Stimulated activated CD4-positive, alpha-beta T cell treated with anti-CD3 and anti-CD28 coated beads, TNF-alpha, amount 100 ng/mL, for 4 hours (primary cell): ENCODE data around the gene SLC34A1.
"Not testable (repeated sequence)": the region's sequence is repeated elsewhere in the genome, so short reads cannot be mapped to it uniquely, and the experiment has no call there.

ENCODE experiments used
- DNase-seq, 3 experiments: peaks; one replicate each; pipeline ENCODE4 v3.0.0-alpha.2; 2020; ENCODE audit warnings: low read depth in 3 of 3

SLC34A1 gene, protein sequence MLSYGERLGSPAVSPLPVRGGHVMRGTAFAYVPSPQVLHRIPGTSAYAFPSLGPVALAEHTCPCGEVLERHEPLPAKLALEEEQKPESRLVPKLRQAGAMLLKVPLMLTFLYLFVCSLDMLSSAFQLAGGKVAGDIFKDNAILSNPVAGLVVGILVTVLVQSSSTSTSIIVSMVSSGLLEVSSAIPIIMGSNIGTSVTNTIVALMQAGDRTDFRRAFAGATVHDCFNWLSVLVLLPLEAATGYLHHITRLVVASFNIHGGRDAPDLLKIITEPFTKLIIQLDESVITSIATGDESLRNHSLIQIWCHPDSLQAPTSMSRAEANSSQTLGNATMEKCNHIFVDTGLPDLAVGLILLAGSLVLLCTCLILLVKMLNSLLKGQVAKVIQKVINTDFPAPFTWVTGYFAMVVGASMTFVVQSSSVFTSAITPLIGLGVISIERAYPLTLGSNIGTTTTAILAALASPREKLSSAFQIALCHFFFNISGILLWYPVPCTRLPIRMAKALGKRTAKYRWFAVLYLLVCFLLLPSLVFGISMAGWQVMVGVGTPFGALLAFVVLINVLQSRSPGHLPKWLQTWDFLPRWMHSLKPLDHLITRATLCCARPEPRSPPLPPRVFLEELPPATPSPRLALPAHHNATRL

DNA sequence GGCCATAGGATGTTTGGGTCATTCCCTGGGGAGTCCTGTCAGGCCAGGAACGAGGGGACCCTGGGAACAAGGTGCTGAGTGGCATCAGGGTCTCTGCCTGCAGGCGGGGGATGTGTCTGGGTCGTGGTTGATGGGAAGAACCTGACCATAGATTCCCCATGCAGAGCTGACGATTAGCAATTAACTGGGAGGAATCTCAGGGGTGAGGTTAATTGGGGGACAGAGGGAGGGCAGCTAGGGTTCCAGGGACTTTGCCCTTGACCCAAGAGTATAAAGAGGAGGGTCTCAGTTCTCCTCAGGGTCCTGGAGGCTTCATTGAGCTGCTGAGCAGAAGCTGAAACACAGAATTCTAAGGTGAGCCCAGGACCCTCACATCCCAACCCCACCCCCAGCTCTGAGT lies at the start of gene SLC34A1:
Gene SLC34A1, plus strand, starts transcription at position 301 of the 400 bp plus-strand sequence. CDS start 1,308 bp downstream, outside the sequence.
- DNase-seq = no peak

DNA sequence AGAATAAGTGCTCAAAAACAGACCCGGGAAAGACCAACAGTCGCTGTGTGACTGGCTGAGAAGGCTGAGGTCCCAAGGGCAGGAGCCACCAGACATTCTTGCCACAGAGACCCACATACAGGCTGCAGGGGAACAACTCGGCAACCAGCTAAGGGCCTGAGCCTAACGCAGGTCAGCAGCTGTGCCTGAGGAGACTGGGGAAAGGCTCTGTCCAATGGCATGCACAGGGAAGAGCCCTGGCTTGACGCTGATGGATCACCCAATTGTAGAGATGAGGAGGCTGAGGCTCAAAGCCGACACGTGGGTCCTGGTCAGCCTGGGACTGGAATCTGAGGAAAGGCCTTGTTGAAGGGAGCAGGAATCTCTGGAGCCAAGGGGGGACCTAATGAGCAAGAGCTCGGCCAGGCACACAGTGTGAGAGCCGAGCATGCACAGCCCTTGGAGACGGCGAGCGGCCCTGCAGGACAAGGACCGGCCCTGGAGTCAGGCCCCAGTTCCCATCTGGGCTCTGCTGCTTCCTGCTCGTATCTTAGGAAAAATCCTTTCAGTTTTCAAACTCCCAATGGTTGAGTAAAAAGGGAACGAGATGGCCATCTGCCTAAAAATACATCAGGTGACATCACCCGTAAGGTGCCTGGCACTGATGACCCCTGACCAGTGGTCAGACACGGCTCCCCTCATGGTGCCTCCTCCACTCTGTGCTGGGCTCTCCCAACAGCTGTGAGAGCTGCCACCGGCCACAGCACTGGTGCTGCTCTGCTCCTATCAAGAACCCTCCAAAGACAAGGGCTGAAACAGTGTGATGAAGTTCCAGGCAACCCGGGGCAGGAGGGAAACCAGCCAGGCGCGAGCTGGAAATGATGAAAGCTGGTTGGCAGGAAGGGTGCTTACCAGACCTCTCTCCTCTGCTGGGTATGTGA lies 49.2 kb upstream of the SLC34A1 start:
- DNase-seq = no peak

DNA sequence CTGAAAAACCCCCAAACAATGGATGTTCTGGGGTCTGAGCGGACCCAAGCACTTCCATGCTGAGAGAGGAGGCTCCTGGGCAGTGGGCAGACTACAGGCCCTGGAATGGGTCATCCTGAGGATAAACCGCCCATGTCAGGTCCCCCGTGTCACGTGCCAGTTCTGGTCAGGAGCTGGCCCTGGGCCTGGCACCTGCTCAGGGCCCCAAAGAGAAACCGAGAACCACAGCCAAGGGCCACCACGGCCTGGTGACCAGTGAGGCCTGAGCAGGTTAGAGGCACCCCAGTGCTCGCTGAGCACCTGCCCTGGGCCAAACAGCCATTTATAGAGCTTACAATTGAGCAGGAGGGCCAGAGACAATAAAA lies 48.6 kb upstream of the SLC34A1 start:
- DNase-seq = no peak

DNA sequence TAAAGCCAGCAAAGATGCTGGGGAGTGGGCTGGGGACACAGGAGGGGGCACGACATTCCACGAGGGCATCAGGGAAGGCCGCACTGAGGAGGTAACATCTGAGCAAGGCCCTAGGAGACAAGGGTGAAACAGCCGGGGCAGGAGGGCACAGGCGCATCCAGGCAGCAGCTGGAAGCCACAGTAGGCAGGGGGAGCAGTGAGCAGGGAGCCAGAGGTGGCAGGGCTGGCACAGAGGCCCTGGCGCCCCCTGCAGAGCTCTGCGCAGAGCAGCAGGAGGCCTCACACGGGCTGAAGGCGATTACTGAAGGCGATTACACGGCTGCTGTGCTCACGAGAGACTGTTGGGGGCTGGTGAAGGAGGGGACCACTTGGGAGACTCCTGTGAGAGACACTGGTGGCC lies 48.1 kb upstream of the SLC34A1 start:
- DNase-seq = no peak

DNA sequence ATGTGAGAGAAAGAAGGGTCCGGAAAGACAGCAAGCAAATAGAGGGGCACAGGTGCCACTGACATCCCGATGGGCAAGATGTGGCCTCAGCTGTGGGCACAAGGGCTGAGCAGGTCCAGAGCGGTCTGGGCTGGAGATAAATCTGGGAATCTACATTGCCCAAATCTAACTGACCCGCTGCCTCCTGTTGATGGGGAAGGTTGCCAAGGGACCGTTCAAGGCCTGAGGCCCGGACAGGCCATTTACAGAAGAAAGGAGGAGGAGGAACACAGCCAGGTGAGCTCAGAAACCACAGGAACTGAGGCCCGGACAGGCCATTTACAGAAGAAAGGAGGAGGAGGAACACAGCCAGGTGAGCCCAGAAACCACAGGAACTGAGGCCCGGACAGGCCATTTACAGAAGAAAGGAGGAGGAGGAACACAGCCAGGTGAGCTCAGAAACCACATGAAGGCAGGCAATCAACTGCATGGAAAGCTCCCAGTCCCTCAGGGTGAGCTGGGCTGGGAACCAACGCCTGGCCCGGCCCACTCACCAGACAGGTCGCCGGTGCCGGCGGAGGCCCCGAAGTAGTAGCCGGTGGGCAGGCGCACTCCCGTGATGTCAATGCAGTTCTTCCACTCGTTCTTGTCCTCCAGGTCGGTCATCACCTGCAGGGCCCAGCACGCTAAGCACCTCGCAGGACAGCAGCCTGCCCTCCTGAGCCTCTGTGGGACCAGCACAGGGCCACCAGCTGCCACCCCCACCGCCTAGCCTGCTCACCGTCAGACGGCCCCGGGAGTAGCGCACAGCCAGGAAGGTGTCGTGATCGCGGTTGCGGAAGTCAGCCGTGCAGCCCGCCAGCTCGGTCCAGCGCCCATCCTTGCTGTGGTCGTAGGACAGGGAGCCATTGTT lies 47.4 kb upstream of the SLC34A1 start:
- DNase-seq = no peak

DNA sequence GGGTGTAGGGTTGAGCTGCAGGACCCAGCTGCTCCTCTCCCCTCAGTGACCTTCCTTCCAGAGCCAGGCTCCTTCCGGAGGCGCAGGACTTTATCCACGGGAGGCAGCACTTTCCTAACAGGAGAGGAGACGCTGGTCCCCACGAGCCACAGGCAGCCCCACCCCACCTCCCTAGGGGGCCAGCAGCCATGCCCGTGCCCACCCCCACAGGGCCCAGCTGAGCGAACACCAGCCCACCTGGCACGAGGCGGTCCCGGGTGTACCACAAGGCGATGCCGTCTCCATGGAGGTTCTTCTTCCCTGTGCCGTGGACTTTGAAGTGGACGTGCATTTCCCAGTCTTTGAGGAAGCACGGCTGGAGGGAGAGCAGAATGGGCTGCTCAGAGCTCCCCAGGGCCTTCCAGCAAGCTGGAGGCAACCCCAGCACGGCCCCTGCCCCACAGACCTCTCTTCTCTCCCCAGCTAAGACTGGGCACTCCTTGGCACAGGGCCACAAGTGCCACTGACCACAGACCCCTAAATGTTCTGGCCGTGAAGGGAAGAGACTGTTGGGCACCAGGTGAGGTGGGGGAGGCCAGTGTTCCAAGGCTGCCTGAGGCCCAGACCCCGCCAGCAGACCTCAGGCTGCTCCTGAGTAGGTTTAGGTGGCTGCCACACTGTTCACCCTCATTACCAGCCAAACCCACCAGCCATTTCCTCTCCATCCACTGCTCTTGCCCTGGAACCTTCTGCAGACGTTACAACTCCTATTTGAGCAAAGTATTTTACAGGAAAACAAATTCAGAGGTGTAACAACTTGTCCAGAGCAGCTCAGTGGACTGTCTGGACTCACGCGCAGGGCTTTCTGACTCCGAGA lies 45.8 kb upstream of the SLC34A1 start:
- DNase-seq = no peak

DNA sequence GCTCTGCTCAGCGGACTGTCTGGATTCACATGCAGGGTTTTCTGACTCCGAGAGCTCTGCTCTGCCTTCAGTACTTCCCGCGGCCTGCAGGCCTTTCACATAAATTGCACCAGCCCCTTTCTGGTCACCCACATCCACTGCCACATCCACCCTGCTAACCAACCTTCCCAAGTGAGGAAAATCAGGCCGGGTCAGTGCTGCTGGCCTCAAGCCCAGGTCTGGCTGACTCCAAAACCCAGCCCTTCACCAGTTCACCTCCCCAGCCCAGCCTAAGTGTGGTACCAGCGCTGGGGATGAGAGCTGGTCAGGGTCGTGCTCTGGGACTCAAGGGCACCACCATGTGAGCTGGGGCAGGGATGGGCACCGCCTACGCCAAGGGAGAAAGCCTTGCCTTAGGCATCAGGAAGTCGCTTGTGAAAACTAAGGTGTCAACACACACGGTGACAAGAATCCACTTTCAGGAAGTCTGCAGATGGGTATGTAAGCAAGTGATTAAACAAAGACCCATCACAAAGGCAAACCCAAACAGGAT lies 45.1 kb upstream of the SLC34A1 start:
- DNase-seq = no peak

DNA sequence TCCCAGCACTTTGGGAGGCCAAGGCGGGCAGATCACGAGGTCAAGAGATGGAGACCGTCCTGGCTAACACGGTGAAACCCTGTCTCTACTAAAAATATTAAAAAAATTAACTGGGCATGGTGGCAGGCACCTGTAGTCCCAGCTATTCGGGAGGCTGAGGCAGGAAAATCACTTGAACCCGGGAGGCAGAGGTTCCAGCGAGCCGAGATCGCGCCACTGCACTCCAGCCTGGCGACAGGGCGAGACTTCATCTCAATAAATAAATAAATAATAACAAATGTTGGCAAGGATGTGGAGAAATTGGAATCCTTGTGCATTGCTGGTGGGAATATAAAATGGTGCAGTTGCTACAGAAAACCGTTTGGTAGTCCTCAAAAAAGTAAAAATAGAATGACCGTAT lies 41.2 kb upstream of the SLC34A1 start:
- not testable (repeated sequence) for DNase-seq

DNA sequence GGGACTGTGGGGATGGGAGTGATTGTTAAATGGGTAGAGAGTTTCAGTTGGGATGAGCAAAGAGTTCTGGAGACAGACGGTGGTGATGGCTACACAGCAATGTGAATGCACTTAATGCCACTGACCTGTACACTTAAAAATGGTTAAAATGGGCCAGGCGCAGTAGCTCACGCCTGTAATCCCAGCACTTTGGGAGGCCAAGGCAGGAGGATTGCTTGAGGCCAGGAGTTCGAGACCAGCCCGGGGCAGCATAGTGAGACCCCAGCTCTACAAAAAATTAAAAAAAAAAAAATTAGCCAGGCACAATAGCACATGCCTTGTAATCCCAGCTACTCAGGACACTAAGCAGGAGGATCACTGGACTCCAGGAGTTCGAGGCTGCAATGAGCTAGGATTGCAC lies 40.5 kb upstream of the SLC34A1 start:
- no peak for DNase-seq

DNA sequence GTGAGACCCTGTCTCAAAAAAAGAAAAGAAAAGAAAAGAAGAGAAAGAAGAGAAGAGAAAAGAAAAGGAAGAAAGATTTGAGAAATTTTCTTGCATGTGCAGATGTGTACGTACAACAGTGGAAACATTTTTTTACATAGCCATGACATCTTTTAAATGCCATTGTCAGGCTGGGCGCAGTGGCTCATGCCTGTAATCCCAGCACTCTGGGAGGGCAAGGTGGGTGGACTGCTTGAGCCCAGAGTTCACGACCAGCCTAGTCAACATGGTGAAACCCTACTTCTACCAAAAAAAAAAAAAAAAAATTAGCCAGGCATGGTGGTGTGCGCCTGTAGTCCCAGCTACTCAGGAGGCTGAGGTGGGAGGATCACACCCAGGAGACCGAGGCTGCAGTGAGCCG lies 39.3 kb upstream of the SLC34A1 start:
- DNase-seq = no peak

DNA sequence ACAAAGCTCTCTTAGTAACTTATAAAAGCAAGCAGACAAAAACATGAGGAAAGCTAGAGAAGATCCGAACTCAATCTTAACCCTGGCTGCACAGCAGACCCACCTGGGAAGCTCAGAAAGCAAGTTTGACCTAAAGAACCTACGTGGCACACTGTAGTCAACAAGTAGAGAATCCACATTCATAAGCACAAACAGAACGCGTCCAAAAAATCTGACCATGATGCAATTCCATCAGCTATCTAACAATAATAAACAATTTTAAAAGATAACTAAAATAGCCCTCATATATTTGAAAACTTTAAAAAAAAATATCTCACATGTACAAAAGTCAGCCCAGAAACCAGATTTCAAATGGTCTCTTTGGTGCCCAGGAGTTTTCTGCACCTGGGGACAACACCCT lies 37.4 kb upstream of the SLC34A1 start:
- DNase-seq = no peak

DNA sequence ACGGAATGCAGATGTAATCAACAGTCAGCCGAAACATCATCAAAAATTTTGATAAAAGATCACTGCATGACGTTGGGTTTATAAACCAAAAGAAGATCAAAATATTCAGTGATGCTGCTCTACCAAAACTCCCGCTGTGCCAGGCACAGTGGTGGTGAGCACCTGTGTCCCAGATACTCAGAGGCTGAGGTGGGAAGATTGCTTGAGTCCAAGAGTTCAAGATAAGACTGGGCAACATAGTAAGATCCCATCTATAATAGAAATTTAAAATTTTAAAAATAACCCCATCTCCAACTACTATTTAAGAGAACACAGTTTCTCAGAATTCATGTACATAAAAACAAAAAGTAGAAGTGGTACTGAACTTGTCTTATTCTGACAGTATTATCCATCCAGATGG lies 36.5 kb upstream of the SLC34A1 start:
- DNase-seq = no peak

DNA sequence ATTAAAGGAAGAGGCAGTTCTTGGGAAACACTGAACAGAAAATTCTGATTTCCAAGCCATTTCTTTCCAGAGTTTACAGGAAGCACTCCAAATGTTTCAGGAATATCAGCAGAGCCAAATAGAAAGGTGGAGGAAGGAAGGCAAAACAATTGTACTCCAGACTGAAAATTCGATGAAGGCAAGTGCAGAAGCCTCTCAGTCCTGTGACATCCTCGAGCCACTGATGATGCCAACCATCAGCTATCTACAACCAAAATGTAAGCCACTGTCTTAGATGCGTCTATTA lies 34.9 kb upstream of the SLC34A1 start:
- DNase-seq = no peak

DNA sequence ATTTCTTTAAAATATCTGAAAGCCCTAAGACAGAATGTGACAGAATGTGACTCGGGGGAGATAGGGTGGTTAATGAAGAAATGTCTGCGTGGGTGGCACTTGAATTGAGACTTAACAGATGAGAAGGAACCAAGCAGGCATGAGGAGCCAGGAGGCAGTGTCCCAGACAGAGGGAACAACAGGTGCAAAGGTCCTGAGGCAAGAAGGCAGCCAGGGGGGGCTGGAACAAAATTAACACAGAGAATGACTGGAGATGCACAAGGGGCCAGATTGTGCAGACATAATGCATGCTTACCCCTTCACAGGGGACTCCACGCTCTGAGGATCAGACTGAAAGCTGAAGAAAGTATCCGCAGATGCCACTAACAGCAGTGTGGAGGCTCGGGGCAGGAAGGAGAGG lies 34.5 kb upstream of the SLC34A1 start:
- DNase-seq = no peak

DNA sequence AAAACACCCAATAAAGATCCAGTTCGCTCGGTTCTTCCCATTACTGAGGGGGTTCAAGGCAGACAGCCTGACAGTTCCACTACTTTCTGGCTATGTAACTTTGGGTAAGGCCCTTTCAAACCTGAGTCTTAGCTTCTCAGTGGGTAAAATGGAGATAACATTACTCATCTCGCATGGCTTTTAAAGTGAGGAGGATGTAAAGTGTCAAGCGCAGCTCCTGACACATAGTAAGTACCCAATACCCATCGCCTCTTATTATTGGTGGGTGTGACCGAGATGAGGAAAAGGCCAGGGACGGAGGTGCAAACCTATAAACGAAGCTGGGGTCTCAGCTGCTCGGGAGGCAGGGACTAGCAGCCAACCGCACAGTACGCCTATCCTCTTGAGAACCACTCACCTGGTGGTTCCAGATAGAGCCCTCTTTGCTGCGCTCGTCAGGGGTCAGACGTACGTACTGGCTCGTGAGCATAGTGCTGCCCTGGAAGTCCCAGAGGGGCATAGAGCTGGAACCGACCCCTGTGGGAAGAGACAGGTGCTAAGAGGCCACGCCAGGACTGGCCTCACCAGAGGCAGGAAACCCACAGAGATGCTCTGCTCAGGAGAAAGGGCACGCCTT lies 33.4 kb upstream of the SLC34A1 start:
- DNase-seq = no peak

DNA sequence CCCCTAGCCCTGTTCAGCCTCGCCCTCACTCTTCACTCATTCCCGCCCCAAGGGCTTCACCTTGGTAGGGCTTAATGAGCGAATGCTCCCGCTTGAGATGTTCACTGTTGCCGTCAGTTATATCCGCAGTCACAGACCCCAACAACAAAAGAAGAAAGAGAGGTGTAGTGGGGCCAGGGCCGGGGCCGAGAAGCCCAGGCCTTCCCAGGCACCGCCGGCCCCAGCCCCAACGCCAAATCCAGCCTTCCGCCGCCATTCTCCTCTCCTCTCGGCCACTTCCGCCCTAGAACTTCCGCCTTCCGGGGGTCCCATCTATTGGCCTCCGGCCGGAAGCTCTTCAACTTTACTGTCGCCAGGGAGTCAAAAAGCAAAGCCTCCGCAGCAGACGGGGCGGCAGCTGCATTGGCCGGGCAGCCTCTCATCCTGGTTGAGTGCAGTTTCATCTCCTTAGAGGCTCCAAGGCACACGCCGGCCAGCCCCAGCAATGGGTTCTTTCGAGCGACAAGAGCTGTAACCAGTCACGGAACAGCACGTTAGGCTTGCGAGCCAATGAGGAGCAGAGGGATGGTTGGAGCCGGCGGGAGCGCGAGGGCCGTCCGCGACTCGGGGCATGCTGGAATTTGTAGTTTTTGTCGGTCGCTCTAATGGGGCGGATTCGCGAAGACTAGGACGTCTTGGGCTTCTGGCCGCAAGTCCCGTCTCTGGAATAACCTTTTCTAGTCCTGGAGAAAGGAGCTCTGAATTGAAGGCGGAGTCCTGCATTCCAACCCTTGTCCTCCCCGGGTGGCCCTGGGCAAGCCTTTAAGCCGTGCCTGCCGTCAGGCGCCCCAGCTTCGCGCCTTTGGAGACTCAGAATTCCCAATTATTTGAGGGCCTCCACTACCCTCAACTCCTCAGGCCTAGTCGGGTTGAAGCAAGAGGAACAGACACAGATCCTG lies 32.6 kb upstream of the SLC34A1 start, which contains the start of gene LMAN2:
Gene LMAN2, minus strand, starts transcription at position 277 of the 938 bp plus-strand sequence. Its CDS starts 21 bp downstream, at position 256.
- DNase-seq = peak; percentile 76 to 83 (median 83)

DNA sequence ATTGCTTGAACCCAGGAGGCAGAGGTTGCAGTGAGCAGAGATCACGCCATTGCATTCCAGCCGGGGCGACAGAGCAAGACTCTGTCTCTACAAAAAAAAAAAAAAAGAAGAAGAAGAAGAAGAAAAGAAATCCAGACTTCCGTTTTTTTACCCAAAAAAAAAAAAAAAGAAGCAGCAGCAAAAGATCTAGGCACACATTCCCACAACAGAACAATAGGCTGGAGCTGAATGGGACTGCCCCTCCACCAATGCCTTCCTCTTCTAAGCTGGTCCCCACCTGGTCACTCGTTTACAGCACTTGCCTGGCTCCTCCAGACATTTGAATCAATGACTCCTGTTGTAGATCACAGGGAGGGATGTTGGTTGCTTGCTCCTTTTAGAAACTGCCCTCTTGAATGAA lies 31.1 kb upstream of the SLC34A1 start:
- no peak for DNase-seq

DNA sequence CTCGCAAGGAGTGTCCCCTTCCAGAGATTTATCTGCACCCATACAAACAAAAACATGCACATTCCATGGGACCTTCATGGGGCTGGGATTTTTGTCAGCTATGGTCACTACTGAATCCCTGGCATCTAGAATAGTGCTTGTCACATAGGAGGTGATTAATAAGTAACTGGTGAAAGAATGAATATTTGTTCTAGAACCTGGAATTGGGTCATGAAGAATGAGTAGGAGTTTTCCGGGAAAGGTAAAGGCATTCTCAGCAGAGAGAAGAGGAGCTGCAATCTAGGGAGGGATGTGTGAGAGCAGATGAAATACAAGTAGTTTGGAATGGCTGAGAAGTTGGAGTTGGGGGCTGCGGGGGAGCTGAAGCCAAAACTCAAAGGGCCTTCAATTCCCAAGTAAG lies 30.0 kb upstream of the SLC34A1 start:
- DNase-seq = no peak

DNA sequence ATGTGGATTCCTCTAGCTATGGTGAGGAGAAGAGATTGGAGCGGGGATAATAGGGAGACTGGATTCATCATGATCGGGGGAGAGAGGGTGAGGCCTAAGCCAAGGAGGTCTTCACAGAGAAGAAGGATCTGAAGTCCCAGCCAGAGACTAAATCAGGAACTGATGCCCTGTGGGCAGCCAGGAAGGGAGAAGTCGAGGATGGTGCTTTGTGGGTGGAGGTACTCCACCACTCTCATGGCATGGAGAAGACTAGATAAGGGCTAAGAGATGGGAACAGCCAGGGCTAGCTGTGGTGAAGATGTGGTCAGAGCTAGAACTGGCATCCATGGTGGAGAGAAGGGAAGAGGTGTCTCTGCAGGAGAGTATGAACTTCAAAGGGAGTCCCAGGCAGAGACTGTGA lies 29.5 kb upstream of the SLC34A1 start:
- no peak for DNase-seq
